K562 (cell line): Measurements from ENCODE around the gene CNTN4. TPM values are rescaled to one million over a fixed set of nuclear protein-coding genes. Genes with fewer than 3 reads are reported as not detected.

Experiments
- ATAC-seq: fragments of 200-7000 bp; cut with Tn5 transposase; 3 replicates; pipeline ENCODE4 v1.9.1; 2020; ENCODE audit warnings: moderate library complexity
- BruUV-seq: library from RNA; stranded (reverse); fragments of 400-500 nt; replicated peaks from 2 replicates; lab custom pipeline; 2021; lab: Mats Ljungman, UMichigan
- CTCF ChIA-PET: fragments of 300-600 bp; formaldehyde crosslinking; extraction: SDS; loops from one replicate; lab custom pipeline; 2021; ENCODE audit warnings: low intra/inter-chr PET ratio; lab: Yijun Ruan, JAX
- POLR2A ChIA-PET: fragments of 300-600, 350-650 bp; sonication (Branson Sonifier 250); formaldehyde crosslinking; extraction: SDS; loops from one replicate; lab custom pipeline; 2021; ENCODE audit warnings: antibody characterized with exemption, inconsistent platforms; lab: Yijun Ruan, JAX
- DNase-seq, 4 experiments: peaks; one replicate each; pipeline versions ENCODE4 v3.0.0 to v3.0.0-alpha.2; 2011 to 2018; ENCODE audit warnings: low spot score in 3 of 4, mixed read lengths in 3 of 4; ENCODE audit errors: extremely low read depth in 1 of 4
- FAIRE-seq: peaks from 2 replicates; lab custom pipeline; 2011; peaks lifted over from hg19 to GRCh38; lab: Jason Lieb, UNC
- H2AFZ ChIP-seq: 2 replicates; pipeline ENCODE4 v1.6.0; 2011; ENCODE audit warnings: low read depth, low read length, control low read depth, inconsistent platforms
- H3K27ac ChIP-seq: fragments of 200-600 bp; 3 replicates; pipeline ENCODE4 v1.8.0; 2011; ENCODE audit warnings: low read depth, mild to moderate bottlenecking, control low read depth, inconsistent platforms, low read length, moderate library complexity, mixed read lengths; ENCODE audit errors: extremely low read depth
- H3K27me3 ChIP-seq, 2 experiments: fragments of 300-600 bp in 1 of 2; 2 replicates in 1 of 2; 3 replicates in 1 of 2; pipeline versions ENCODE4 v1.6.0 to v1.8.0; 2011; ENCODE audit warnings: inconsistent platforms in 2 of 2, low read length in 2 of 2, mild to moderate bottlenecking in 1 of 2, mixed read lengths in 1 of 2, moderate library complexity in 1 of 2; ENCODE audit not compliant: control insufficient read depth in 2 of 2, insufficient read depth in 2 of 2
- H3K36me3 ChIP-seq: fragments of 300-600 bp; 3 replicates; pipeline ENCODE4 v1.8.0; 2011; ENCODE audit warnings: mild to moderate bottlenecking, low read length, inconsistent platforms; ENCODE audit not compliant: control insufficient read depth, insufficient read depth
- H3K4me1 ChIP-seq, 2 experiments: fragments of 200-600 bp in 1 of 2; replicated peaks in 1 of 2; 2 replicates in 1 of 2; 3 replicates in 1 of 2; pipeline versions ENCODE4 v1.5.1 to v1.8.0; 2011; ENCODE audit warnings: inconsistent platforms in 2 of 2, low read length in 2 of 2, mild to moderate bottlenecking in 1 of 2, mixed read lengths in 1 of 2, moderate library complexity in 1 of 2; ENCODE audit not compliant: control insufficient read depth in 2 of 2, insufficient read depth in 2 of 2
- H3K4me2 ChIP-seq: 2 replicates; pipeline ENCODE4 v1.6.1; 2011; ENCODE audit warnings: low read length, control low read depth, inconsistent platforms, mixed read lengths; ENCODE audit not compliant: insufficient read depth
- H3K4me3 ChIP-seq: fragments of 200-600 bp; sonication (generic), shearing (Covaris generic); 2 replicates; pipeline ENCODE4 v1.5.1; 2016; ENCODE audit warnings: control low read depth, inconsistent platforms
- H3K79me2 ChIP-seq: fragments of 200-600 bp; 3 replicates; pipeline ENCODE4 v1.8.0; 2011; ENCODE audit warnings: low read length, inconsistent platforms; ENCODE audit not compliant: control insufficient read depth, insufficient read depth
- H3K9ac ChIP-seq, 2 experiments: 2 replicates each; pipeline versions ENCODE4 v1.6.0 to v1.6.1; 2011; ENCODE audit warnings: low read depth in 2 of 2, low read length in 2 of 2, control low read depth in 1 of 2, inconsistent platforms in 1 of 2, mild to moderate bottlenecking in 1 of 2, mixed read lengths in 1 of 2; ENCODE audit not compliant: insufficient read depth in 1 of 2
- H3K9me1 ChIP-seq: one replicate; pipeline ENCODE4 v1.6.0; 2011; ENCODE audit warnings: inconsistent platforms, mild to moderate bottlenecking, low read length, moderate library complexity; ENCODE audit not compliant: control insufficient read depth, insufficient read depth
- H3K9me3 ChIP-seq: replicated peaks from 2 replicates; pipeline ENCODE4 v1.5.1; 2011; ENCODE audit warnings: low read depth, low read length, inconsistent platforms; ENCODE audit not compliant: control insufficient read depth, insufficient read depth
- H4K20me1 ChIP-seq: replicated peaks from 2 replicates; pipeline ENCODE4 v1.6.1; 2011; ENCODE audit warnings: low read length, inconsistent platforms, mixed read lengths; ENCODE audit not compliant: control insufficient read depth, insufficient read depth
- CHAMP1 ChIP-seq: fragments of 450-650 bp; IDR thresholded peaks from 2 replicates; pipeline ENCODE4 v1.6.1; 2016; ENCODE audit warnings: mild to moderate bottlenecking
- POLR2B ChIP-seq: fragments of 450-650 bp; IDR thresholded peaks from 2 replicates; pipeline ENCODE4 v1.6.1; 2018; ENCODE audit warnings: low read depth; ENCODE audit not compliant: partially characterized antibody
- WGBS: fragments of 100-300 bp; shearing (Covaris generic); methylation state at CpG from one replicate; pipeline ENCODE4 v1.1.6; 2016; ENCODE audit warnings: low coverage, mixed read lengths; ENCODE audit not compliant: insufficient coverage; ENCODE audit errors: missing lambda C conversion rate; 5-methylcytosine and 5-hydroxymethylcytosine counted together
- in situ Hi-C: fragments of 300-500 bp; cut with MboI; formaldehyde crosslinking; loops from 4 replicates; pipeline ENCODE4 v1.15.0; 2018; ENCODE audit warnings: inconsistent platforms, mixed read lengths
- intact Hi-C: fragments of 100-400 bp; cut with micrococcal nuclease; formaldehyde crosslinking; loops from 2 replicates; pipeline ENCODE4 v1.14.2; 2022
- polyA plus RNA-seq, 8 experiments: library from polyadenylated mRNA; depleted of rRNA in 4 of 8; stranded (reverse) in 5 of 8; unstranded in 3 of 8; fragments of >200 nt; fragmentation: Nextera tagmentation in 2 of 8; fragmentation: Illumina TruSeq in 1 of 8; extraction: Ambion mirVana in 2 of 8; extraction: Trizol in 1 of 8; gene quantifications; 2 replicates each; pipeline versions ENCODE4 v1.2.1 to v1.2.3, GENCODE V29; 2011 to 2014; ENCODE audit warnings: inconsistent platforms in 1 of 8, missing spikeins in 1 of 8
- total RNA-seq, 7 experiments: library from RNA; depleted of rRNA in 6 of 7; stranded (reverse); fragments of >200 nt in 6 of 7; fragmentation: Illumina TruSeq in 2 of 7; extraction: Trizol in 2 of 7; gene quantifications; 2 replicates each; pipeline versions ENCODE4 v1.2.1 to v1.2.3, GENCODE V29; 2011 to 2021; ENCODE audit warnings: low replicate concordance in 1 of 7
- TF ChIP-seq, protein P1 (sequence below): fragments of 200-400 bp; formaldehyde crosslinking; IDR thresholded peaks from 2 replicates; pipeline ENCODE4 v1.6.1; 2017; ENCODE audit warnings: mild to moderate bottlenecking, low read depth, low read length, moderate library complexity

CNTN4 gene
- total and polyA plus RNA-seq, 9 of the 15 experiments (the other 6 are each of a cell fraction or from before 2014, with no cell fraction given) = not detected

- TF ChIP-seq CHAMP1 (no peak), POLR2B (no peak)
- TF ChIP-seq, protein P1, sequence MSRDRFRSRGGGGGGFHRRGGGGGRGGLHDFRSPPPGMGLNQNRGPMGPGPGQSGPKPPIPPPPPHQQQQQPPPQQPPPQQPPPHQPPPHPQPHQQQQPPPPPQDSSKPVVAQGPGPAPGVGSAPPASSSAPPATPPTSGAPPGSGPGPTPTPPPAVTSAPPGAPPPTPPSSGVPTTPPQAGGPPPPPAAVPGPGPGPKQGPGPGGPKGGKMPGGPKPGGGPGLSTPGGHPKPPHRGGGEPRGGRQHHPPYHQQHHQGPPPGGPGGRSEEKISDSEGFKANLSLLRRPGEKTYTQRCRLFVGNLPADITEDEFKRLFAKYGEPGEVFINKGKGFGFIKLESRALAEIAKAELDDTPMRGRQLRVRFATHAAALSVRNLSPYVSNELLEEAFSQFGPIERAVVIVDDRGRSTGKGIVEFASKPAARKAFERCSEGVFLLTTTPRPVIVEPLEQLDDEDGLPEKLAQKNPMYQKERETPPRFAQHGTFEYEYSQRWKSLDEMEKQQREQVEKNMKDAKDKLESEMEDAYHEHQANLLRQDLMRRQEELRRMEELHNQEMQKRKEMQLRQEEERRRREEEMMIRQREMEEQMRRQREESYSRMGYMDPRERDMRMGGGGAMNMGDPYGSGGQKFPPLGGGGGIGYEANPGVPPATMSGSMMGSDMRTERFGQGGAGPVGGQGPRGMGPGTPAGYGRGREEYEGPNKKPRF = no peak
- Histone ChIP-seq H3K79me2 (no peaks in the 10 kb centered on the region), H3K4me3 (no peak overlapping the region), H3K4me2 (no peak overlapping the region), H3K9ac (no peak overlapping the region), H3K9me3 (no peaks in the 10 kb centered on the region; the same call in 1 of the 2 replicates), H3K4me1 (no peaks in the 10 kb centered on the region), H4K20me1 (no peaks in the 10 kb centered on the region), H3K27ac (no peak overlapping the region), H3K36me3 (no peaks in the 10 kb centered on the region), H3K9me1 (no peaks in the 10 kb centered on the region), H3K27me3 (no peaks in the 10 kb centered on the region), H2AFZ (no peak overlapping the region)
- in situ Hi-C loops = no loop called here
- ATAC-seq (no peak), DNase-seq (no peak), FAIRE-seq (no peak)
- ChIA-PET CTCF (no interaction called here), POLR2A (no interaction called here)
- 0% methylated on average over 3 of the region's 3 CpGs for whole genome bisulfite sequencing
- no TSS peak for BruUV-seq
- intact Hi-C loops = no loop called here
These were observed 170.1 kb downstream of the CNTN4 start for GRCh38 chr3:2268779-2269178.
